Measurements from ENCODE around the gene MS4A14.
"Not testable (repeated sequence)": the region's sequence is repeated elsewhere in the genome, so short reads cannot be mapped to it uniquely, and the experiment has no call there.

Gene MS4A14, protein sequence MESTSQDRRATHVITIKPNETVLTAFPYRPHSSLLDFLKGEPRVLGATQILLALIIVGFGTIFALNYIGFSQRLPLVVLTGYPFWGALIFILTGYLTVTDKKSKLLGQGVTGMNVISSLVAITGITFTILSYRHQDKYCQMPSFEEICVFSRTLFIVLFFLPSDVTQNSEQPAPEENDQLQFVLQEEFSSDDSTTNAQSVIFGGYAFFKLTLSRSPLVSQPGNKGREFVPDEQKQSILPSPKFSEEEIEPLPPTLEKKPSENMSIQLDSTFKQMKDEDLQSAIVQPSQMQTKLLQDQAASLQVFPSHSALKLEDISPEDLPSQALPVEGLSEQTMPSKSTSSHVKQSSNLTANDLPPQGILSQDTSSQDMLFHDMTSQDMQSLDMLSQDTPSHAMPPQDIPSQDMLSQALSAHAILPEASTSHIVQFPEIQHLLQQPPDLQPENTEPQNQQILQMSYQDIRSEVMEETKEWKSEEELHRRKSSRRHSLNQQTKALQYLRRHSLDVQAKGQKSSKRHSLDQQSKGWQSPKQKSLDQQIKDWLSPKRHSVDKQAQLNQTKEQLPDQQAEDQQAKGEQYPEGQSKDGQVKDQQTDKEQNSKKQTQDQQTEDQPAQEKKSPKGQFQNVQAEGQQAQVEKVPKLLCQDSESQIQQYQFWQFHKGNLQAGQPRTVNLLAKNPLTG

DNA sequence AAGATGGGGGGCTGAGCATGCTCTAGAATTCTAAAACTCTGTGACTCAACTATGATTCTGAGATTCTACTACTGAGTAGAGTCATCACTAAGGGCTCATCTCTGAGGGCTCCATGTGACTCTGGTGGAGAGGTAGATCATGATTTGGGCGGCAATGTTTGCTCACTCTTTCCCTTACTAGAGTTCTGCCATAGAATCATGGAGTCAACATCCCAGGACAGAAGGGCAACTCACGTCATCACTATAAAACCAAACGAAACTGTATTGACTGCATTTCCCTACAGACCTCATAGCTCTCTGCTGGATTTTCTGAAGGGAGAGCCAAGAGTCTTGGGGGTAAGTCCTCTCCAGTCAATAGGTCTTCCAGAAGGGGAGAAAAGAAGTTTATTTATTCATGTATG lies at the start of gene MS4A14:
MS4A14 (plus strand) TSS at position 78 of the 400 bp plus-strand sequence; CDS start at position 198, 120 bp downstream.
- FAIRE-seq (no peak), DNase-seq (ENCODE audit: insufficient read length, low spot score) (no peak)
- no peak for TF ChIP-seq POLR2A (IDR thresholded peaks at IDR 0.05; ENCODE audit: low read depth, low read length)

- DNase-seq (ENCODE audit: insufficient read length, low spot score) (no peak), FAIRE-seq (no peak)
- no peak for TF ChIP-seq POLR2A (IDR thresholded peaks at IDR 0.05; ENCODE audit: low read depth, low read length)
These were observed 49.0 kb upstream of the MS4A14 start for GRCh38 chr11:60347084-60347797.

GRCh38 chr11:60348116-60348515 lies 48.1 kb upstream of the MS4A14 start:
- DNase-seq (ENCODE audit: insufficient read length, low spot score): no peak
- TF ChIP-seq POLR2A (IDR thresholded peaks at IDR 0.05; ENCODE audit: low read depth, low read length): no peak
- no peak for FAIRE-seq

- TF ChIP-seq POLR2A (IDR thresholded peaks at IDR 0.05; ENCODE audit: low read depth, low read length): no peak
- no peak for DNase-seq (ENCODE audit: insufficient read length, low spot score)
- no peak for FAIRE-seq
These were observed 46.3 kb upstream of the MS4A14 start for GRCh38 chr11:60349990-60350389.

GRCh38 chr11:60357771-60358170 lies 38.5 kb upstream of the MS4A14 start:
- FAIRE-seq (no peak), DNase-seq (ENCODE audit: insufficient read length, low spot score) (no peak)
- TF ChIP-seq POLR2A (IDR thresholded peaks at IDR 0.05; ENCODE audit: low read depth, low read length): no peak

GRCh38 chr11:60360621-60361020 lies 35.6 kb upstream of the MS4A14 start:
- TF ChIP-seq POLR2A (IDR thresholded peaks at IDR 0.05; ENCODE audit: low read depth, low read length): no peak
- FAIRE-seq (no peak), DNase-seq (ENCODE audit: insufficient read length, low spot score) (no peak)

DNA sequence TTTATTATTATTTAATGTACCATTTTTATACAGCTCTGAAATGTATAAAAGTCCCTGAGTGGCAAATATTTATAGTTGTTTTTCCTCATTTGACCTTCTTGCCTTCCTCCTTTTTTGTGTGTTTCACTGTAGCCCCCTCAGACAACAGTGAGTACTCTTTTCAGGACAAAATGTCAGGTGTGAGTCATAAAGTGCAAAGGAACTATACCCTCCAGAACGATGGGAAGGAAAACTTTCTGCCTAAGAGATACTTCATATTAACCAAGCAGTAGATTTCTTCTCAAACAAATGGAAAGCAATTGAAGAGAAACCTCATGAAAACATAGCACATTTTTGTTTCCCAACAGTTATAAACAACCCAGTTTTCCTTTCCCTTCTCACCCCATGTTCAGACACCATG lies 34.0 kb upstream of the MS4A14 start:
- no peak for TF ChIP-seq POLR2A (IDR thresholded peaks at IDR 0.05; ENCODE audit: low read depth, low read length)
- DNase-seq (ENCODE audit: insufficient read length, low spot score) (no peak), FAIRE-seq (no peak)

DNA sequence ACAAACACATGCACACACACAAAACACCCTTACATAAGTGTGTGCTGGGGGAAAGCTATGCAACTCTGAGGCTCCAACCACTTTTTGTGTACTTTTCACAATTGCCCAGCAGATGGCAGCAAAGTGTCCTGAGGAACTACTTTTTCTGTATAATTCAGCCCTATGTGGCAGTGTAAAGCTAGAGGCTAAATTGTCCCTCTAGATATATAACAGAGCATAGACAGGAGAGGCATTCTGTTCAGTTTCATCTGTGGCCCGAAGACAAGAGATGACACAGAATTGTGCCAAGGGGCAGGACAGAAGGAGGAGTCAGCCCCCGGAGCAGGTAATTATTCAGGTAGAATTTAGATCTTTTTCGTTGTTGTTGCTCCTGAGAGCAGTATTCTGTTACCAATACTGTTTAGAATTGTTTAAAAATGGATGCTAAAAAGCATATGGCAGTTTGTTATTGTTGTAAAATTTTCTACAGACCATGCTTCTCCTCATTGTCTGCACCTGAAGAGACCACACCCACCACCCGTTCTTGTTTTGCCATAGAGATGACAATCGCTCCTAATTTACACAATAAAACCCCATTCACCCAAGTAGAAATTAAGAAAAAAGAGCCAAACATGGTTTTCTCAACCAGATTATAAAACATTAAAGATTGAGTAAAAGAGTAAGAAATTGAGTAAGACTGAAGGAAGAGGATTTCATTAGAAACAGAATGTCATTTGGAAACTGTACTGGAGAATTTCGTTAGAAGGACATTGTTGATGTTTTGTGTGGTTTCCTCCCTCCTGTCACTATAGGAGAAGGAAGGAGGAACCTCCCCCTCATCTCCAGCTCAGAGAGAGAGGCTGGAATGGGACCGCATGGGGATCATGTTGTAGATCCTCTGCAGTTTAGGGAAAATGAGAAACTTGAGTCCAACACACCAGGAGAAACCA lies 32.5 kb upstream of the MS4A14 start:
- FAIRE-seq (no peak), DNase-seq (ENCODE audit: insufficient read length, low spot score) (no peak)
- no peak for TF ChIP-seq POLR2A (IDR thresholded peaks at IDR 0.05; ENCODE audit: low read depth, low read length)

DNA sequence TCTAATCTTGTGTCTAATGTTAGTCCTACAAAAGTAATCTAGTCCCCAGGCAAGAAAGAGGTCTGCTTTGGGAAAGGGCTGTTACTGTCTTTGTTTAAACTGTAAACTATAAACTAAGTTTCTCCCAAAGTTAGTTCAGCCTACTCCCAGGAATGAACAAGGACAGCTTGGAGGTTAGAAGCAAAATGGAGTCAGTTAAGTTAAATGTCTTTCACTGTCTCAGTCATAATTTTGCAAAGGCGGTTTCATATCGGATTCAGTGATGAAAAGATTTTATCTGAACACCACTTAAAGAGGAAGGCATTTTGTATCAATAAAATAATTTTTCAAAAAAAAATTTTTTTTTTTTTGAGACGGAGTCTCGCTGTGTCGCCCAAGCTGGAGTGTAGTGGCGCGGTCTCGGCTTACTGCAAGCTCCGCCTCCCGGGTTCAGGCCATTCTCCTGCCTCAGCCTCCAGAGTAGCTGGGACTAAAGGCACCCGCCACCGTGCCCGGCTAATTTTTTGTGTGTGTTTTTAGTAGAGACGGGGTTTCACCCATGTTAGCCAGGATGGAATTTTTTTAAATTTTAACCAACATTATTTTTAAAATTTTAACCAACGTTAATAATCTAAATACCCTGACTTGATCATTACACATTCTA lies 29.9 kb upstream of the MS4A14 start:
- not testable (repeated sequence) for FAIRE-seq; DNase-seq (ENCODE audit: insufficient read length, low spot score)

DNA sequence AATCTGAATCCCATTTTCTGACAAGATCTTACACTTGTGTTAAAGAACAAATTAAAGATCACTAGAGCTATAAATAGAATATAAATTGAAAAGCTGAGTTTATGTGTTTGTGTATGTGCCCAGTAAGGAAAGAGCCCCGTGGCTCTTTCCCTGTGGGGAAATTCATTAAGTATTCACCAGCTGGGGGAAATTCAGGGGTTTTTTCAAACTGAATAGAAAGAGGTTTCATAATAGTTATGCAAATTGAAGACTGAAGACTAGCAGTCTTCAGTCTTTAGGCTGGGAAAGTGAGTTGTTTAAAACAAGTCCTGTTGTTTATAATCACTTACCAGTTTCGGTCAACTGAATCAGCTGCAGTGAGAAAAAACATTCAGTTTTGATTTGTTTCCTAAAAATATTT lies 29.2 kb upstream of the MS4A14 start:
- DNase-seq (ENCODE audit: insufficient read length, low spot score) (no peak), FAIRE-seq (no peak)
- TF ChIP-seq POLR2A (IDR thresholded peaks at IDR 0.05; ENCODE audit: low read depth, low read length): no peak

GRCh38 chr11:60367896-60368295 lies 28.4 kb upstream of the MS4A14 start:
- no peak for DNase-seq (ENCODE audit: insufficient read length, low spot score)
- no peak for FAIRE-seq
- TF ChIP-seq POLR2A (IDR thresholded peaks at IDR 0.05; ENCODE audit: low read depth, low read length): no peak

- no peak for FAIRE-seq
- TF ChIP-seq POLR2A (IDR thresholded peaks at IDR 0.05; ENCODE audit: low read depth, low read length): no peak
- DNase-seq (ENCODE audit: insufficient read length, low spot score): no peak
These were observed 25.9 kb upstream of the MS4A14 start for GRCh38 chr11:60370252-60370810.
